ENCODE results near the gene ZNF487. TPM values are rescaled to one million over a fixed set of nuclear protein-coding genes. Genes with fewer than 3 reads are reported as not detected.

The ZNF487 gene
- total RNA-seq = 1.9 and 2.7 TPM in 2 replicates

GRCh38 chr10:43436291-43437140, at the start of gene ZNF487:
TSS of gene ZNF487 (plus strand) at chr10:43437111. CDS start at chr10:43475814, 38,703 bp downstream.

GRCh38 chr10:43408710-43409384, 28.1 kb upstream of the ZNF487 start, which contains the start of gene HNRNPF:
TSS of gene HNRNPF (minus strand) at chr10:43409186. CDS start at chr10:43387884, 21,302 bp downstream.

Small RNAs within 50 kb of the gene (small RNA-seq; reads per million reads assigned to genes)
- gene RNU7-193P (not detected), gene SNORD3J (not detected)

Other genes with a start within 250 kb of the ZNF487 start
- 0.40 and 2.0 TPM in 2 replicates for gene RASGEF1A, start 170.0 kb upstream of the ZNF487 start, total RNA-seq
- not detected in 2 replicates for gene FXYD4, start 65.5 kb upstream of the ZNF487 start, total RNA-seq
- 231 and 263 TPM in 2 replicates for gene HNRNPF, start 27.9 kb upstream of the ZNF487 start, total RNA-seq
- 0.66 and 0.72 TPM in 2 replicates for gene ZNF239, start 137.5 kb downstream of the ZNF487 start, total RNA-seq
- 2.4 and 3.3 TPM in 2 replicates for gene ZNF485, start 169.3 kb downstream of the ZNF487 start, total RNA-seq
- 10.5 and 15.0 TPM in 2 replicates for gene ZNF32, start 211.8 kb downstream of the ZNF487 start, total RNA-seq